BE2C (cell line): ENCODE results near the gene RNF213.
A peak's percentile ranks its signal among the peaks of the same experiment; 100 is the strongest.

ENCODE experiments used
- DNase-seq: peaks from one replicate; pipeline ENCODE4 v3.0.0-alpha.2; 2020
- H3K27me3 ChIP-seq: fragments of 250-450 bp; sonication (Bioruptor Pico); 2 replicates; pipeline ENCODE4 v1.5.1; 2020; ENCODE audit warnings: mild to moderate bottlenecking
- H3K36me3 ChIP-seq: fragments of 250-450 bp; sonication (Bioruptor Pico); 2 replicates; pipeline ENCODE4 v1.5.1; 2020; ENCODE audit warnings: mild to moderate bottlenecking
- H3K4me1 ChIP-seq: fragments of 250-450 bp; sonication (Bioruptor Pico); 2 replicates; pipeline ENCODE4 v1.5.1; 2020
- H3K4me3 ChIP-seq: 2 replicates; pipeline ENCODE4 v1.5.1; 2011; ENCODE audit warnings: low read depth, low read length
- H3K9me3 ChIP-seq: fragments of 250-450 bp; sonication (Bioruptor Pico); 2 replicates; pipeline ENCODE4 v1.5.1; 2020
- TF ChIP-seq, protein P1 (sequence below): IDR thresholded peaks from 2 replicates; pipeline ENCODE4 v1.5.1; 2012; ENCODE audit warnings: mild to moderate bottlenecking, low read depth, low read length

The RNF213 gene

DNA sequence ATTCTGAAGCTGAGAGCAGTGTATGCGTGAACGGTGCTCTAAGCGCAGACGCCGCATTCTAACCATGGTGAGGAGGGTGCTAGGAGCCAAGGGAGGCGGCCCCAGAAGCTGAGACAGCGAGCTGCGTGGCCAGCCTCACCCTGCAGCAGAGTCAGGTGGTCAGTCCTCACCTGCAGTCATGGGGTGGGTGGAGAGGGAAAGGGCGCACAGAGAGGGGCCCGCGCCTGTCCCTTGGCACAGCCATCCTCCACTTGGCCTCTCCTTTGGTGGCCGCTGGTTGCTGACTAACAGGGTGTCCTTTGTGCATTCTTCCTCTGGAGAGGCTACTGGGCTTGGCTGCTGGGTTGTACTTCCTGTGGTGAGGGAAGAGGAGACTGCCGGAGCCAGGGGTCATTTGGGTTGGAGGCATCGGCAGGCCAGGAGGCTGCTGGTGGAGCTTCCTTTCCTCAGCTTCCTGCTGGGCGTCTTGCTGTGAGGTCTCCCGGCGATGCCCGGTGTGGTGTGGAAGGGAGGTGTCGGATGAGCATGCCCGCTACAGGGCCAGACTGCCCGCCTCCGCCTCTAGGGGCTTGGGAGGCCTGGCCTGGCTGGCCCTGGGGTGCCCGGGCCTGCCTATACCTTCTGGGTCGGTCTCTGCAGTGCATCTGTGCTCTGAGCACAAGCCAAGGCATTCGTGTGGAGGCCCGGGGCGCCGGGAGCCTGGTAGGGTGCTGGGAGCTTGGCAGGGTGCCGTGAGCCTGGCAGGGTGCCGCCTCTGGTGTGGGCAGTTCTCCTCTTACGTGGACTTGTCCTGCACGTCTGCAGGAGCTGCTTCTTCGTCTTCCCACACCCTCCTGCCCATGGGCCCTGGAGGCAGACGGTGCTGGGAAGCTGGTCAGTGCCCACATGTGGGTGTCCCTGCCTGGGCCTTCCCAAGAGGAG is 17.4 kb downstream of the RNF213 start:
- peaks cover 1% of the 10 kb centered on the region; the same call in 1 of the 2 replicates for H3K4me1 ChIP-seq
- no peaks in the 10 kb centered on the region for H3K36me3 ChIP-seq
- TF ChIP-seq, protein P1, sequence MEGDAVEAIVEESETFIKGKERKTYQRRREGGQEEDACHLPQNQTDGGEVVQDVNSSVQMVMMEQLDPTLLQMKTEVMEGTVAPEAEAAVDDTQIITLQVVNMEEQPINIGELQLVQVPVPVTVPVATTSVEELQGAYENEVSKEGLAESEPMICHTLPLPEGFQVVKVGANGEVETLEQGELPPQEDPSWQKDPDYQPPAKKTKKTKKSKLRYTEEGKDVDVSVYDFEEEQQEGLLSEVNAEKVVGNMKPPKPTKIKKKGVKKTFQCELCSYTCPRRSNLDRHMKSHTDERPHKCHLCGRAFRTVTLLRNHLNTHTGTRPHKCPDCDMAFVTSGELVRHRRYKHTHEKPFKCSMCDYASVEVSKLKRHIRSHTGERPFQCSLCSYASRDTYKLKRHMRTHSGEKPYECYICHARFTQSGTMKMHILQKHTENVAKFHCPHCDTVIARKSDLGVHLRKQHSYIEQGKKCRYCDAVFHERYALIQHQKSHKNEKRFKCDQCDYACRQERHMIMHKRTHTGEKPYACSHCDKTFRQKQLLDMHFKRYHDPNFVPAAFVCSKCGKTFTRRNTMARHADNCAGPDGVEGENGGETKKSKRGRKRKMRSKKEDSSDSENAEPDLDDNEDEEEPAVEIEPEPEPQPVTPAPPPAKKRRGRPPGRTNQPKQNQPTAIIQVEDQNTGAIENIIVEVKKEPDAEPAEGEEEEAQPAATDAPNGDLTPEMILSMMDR, result no peak
- H3K9me3 ChIP-seq, result no peaks in the 10 kb centered on the region
- no peak overlapping the region for H3K4me3 ChIP-seq
- no peaks in the 10 kb centered on the region for H3K27me3 ChIP-seq
- DNase-seq, result no peak

DNA sequence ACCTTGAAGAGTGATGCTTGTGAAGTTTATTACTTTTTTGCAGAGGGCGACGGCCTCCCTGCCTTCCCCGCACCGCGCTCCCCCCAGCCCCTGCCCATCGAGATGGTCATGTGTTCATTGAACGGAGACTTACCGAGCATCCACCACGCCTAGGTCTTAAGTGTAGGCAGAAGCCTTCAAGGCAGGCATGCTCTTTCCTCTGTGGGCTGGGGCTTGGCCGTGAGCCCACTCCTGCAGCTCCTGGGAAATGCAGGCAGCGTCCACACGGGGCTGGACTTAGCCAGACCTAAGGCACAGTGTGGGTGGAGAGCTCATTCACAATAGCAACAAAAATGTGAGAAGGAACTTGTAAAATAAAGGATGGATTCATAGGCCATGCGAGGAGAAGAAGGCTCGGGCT is 19.2 kb downstream of the RNF213 start:
- H3K4me1 ChIP-seq, result peaks cover 6% of the 10 kb centered on the region; the same call in 1 of the 2 replicates
- no peaks in the 10 kb centered on the region for H3K9me3 ChIP-seq
- H3K4me3 ChIP-seq, result no peak overlapping the region
- DNase-seq, result peak; percentile 46
- TF ChIP-seq, protein P1, result no peak
- H3K27me3 ChIP-seq, result no peaks in the 10 kb centered on the region
- H3K36me3 ChIP-seq, result no peaks in the 10 kb centered on the region

DNA sequence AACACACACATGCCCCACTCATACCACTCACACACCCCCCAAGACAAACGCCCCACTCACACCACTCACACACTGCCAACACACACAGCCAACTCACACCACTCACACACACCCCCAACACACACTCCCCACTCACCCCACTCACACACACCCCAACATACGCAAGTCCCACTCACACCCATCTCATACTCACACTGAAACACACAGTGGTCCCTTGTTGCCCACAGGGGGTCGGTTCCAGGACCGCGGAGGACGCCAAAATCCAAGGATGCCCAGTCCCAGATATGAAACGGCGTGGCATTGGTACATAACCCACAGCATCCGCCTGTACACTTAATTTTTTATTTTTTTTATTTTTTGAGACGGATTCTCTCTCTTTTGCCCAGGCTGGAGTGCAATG is 20.9 kb downstream of the RNF213 start:
- Histone ChIP-seq H3K36me3 (no peaks in the 10 kb centered on the region), H3K4me1 (peaks cover 6% of the 10 kb centered on the region; the same call in 1 of the 2 replicates), H3K27me3 (no peaks in the 10 kb centered on the region), H3K9me3 (no peaks in the 10 kb centered on the region), H3K4me3 (no peak overlapping the region)
- no peak for DNase-seq
- TF ChIP-seq, protein P1, result no peak

DNA sequence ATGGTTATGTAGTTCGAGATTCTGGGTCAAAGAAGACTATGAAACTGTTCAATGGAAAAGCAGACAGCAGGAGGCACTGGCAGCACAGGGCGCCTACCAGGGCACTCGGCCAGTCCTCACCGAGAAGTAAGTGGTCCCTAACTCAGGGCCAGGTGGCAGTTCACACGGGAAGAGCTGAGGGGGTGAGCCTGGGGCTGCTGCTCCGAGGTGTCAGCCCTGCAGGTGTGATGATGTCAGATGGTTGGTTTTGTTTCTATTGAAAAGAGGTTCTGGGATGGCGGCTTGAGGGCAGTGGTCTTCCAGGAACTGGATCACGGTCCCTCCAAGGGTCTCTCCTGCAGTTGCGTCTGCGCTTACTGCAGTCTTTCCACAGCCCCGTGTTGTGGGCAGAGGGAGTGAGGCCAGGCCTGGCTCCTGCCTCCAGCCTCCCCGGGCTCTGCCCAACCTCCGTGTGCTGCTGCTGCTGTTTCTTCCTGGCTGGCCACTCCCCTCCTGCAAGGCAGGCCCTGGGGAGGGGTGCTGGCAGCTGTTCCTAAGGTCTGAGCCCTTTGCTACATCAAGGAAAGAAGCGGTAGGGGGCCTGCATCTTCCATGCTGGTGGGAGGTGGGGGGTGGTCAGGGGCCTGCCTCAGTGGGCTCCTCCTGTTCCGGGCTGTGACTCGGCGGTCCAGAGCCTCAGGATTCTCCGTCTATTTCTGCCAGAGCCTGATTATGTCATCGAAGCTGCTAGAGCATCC is 22.6 kb downstream of the RNF213 start:
- Histone ChIP-seq H3K4me1 (peaks cover 6% of the 10 kb centered on the region; the same call in 1 of the 2 replicates), H3K4me3 (no peak overlapping the region), H3K36me3 (no peaks in the 10 kb centered on the region), H3K9me3 (no peaks in the 10 kb centered on the region), H3K27me3 (no peaks in the 10 kb centered on the region)
- TF ChIP-seq, protein P1, result peak; percentile 15; the same call in 1 of the 2 replicates
- DNase-seq, result peak; percentile 65

DNA sequence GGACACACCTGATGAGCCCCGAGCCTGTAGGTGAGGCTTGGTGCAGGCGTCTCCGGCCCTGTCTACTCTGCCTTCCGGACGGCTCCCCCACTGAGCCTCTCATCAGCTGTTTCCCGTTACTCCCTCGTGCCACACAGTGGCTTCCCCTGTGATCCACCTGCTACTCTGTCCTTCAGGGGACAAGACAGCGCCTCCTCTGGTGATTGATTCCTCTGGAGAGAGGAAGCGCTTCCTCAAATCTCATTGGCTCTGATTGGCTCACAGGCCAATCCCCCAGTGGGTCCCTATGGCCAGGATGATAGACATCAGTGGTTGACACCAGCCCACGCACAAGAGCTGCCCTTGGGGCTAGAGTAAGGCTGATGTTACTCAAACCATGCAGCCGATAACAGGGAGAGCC is 24.0 kb downstream of the RNF213 start:
- Histone ChIP-seq H3K27me3 (no peaks in the 10 kb centered on the region), H3K4me1 (peaks cover 6% of the 10 kb centered on the region; the same call in 1 of the 2 replicates), H3K4me3 (no peak overlapping the region), H3K36me3 (no peaks in the 10 kb centered on the region), H3K9me3 (no peaks in the 10 kb centered on the region)
- TF ChIP-seq, protein P1, result peak; percentile 31
- DNase-seq, result no peak
